Choroid plexus epithelial cell (primary cell): ENCODE data around the gene ABCA3.
A peak's percentile ranks its signal among the peaks of the same experiment; 100 is the strongest.
"Not testable (repeated sequence)": the region's sequence is repeated elsewhere in the genome, so short reads cannot be mapped to it uniquely, and the experiment has no call there.

ENCODE experiments used
- DNase-seq: peaks from one replicate; pipeline ENCODE4 v3.0.0-alpha.2; 2010; ENCODE audit warnings: low read depth
- H3K4me3 ChIP-seq: 2 replicates; pipeline ENCODE4 v1.5.1; 2011; ENCODE audit warnings: low read depth, mild to moderate bottlenecking, control low read depth, low read length, moderate library complexity
- CTCF ChIP-seq: conservative IDR thresholded peaks from 2 replicates; pipeline ENCODE4 v1.5.1; 2011; ENCODE audit warnings: low read depth, mild to moderate bottlenecking, control low read depth, inconsistent platforms, low read length, moderate library complexity

Gene ABCA3

GRCh38 chr16:2242598-2242997 is 97.9 kb downstream of the ABCA3 start:
- no peak overlapping the region for H3K4me3 ChIP-seq
- no peak for DNase-seq
- no peak for TF ChIP-seq CTCF

- not testable (repeated sequence) for H3K4me3 ChIP-seq, DNase-seq
Observed at GRCh38 chr16:2240331-2240730, 100.2 kb downstream of the ABCA3 start.

- no peak overlapping the region for H3K4me3 ChIP-seq
- no peak for TF ChIP-seq CTCF
Observed at GRCh38 chr16:2238838-2239675, 101.5 kb downstream of the ABCA3 start.

GRCh38 chr16:2238150-2238837 is 102.2 kb downstream of the ABCA3 start:
- TF ChIP-seq CTCF, result no peak
- H3K4me3 ChIP-seq, result no peak overlapping the region

More at GRCh38 chr16:2238838-2239675, 101.5 kb downstream of the ABCA3 start:
- DNase-seq, result no peak

GRCh38 chr16:2237493-2238149 is 102.9 kb downstream of the ABCA3 start:
- TF ChIP-seq CTCF, result no peak
- H3K4me3 ChIP-seq, result no peak overlapping the region
- no peak for DNase-seq

More at GRCh38 chr16:2238150-2238837, 102.2 kb downstream of the ABCA3 start:
- DNase-seq, result no peak

GRCh38 chr16:2237102-2237482 is 103.4 kb downstream of the ABCA3 start:
- no peak for DNase-seq
- H3K4me3 ChIP-seq, result peak overlapping the region; percentile 26
- no peak for TF ChIP-seq CTCF
